ENCODE data around the gene NKAIN2.

The NKAIN2 gene

GRCh38 chr6:124633655-124634054, 830.0 kb downstream of the NKAIN2 start:
- Histone ChIP-seq H3K27ac (no peak overlapping the region), H3K27me3 (no peaks in the 10 kb centered on the region), H3K4me1 (ENCODE audit: control insufficient read depth in 1 of 2, insufficient read depth in 1 of 2, low read depth in 1 of 2, low read length in 1 of 2) (no peaks in the 10 kb centered on the region), H3K9me3 (no peaks in the 10 kb centered on the region), H3K4me3 (ENCODE audit: low read depth in 1 of 2, low read length in 1 of 2) (no peak overlapping the region), H3K36me3 (no peaks in the 10 kb centered on the region)
- TF ChIP-seq, protein P1, sequence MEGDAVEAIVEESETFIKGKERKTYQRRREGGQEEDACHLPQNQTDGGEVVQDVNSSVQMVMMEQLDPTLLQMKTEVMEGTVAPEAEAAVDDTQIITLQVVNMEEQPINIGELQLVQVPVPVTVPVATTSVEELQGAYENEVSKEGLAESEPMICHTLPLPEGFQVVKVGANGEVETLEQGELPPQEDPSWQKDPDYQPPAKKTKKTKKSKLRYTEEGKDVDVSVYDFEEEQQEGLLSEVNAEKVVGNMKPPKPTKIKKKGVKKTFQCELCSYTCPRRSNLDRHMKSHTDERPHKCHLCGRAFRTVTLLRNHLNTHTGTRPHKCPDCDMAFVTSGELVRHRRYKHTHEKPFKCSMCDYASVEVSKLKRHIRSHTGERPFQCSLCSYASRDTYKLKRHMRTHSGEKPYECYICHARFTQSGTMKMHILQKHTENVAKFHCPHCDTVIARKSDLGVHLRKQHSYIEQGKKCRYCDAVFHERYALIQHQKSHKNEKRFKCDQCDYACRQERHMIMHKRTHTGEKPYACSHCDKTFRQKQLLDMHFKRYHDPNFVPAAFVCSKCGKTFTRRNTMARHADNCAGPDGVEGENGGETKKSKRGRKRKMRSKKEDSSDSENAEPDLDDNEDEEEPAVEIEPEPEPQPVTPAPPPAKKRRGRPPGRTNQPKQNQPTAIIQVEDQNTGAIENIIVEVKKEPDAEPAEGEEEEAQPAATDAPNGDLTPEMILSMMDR (IDR thresholded peaks at IDR 0.05): no peak

GRCh38 chr6:124640432-124640831, 836.8 kb downstream of the NKAIN2 start:
- Histone ChIP-seq H3K27me3 (no peaks in the 10 kb centered on the region), H3K9me3 (no peaks in the 10 kb centered on the region), H3K27ac (no peak overlapping the region), H3K36me3 (no peaks in the 10 kb centered on the region), H3K4me3 (ENCODE audit: low read depth in 1 of 2, low read length in 1 of 2) (no peak overlapping the region), H3K4me1 (ENCODE audit: control insufficient read depth in 1 of 2, insufficient read depth in 1 of 2, low read depth in 1 of 2, low read length in 1 of 2) (no peaks in the 10 kb centered on the region)
- TF ChIP-seq, protein P1 (IDR thresholded peaks at IDR 0.05): no peak

DNA sequence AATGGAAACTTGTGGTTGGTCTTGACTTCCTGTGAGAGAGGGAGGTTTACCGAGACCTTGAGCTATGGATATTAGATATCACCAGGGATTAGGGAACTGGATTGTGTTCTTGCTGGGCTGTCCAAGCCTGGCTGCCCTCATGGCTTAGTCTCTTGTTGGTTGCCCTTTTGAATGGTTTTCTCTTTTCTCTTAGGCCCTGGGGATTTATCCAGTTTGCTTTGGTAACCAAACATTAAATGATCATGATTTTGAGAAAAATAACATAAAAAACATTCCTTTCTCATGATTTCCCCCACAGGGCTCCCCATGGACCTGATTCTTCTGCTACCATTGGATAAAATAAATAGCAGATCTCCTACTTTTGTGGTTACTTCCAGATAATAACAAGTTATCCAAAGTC, 852.2 kb downstream of the NKAIN2 start:
- no peaks in the 10 kb centered on the region for H3K27me3 ChIP-seq
- H3K36me3 ChIP-seq: no peaks in the 10 kb centered on the region
- TF ChIP-seq, protein P1 (IDR thresholded peaks at IDR 0.05): no peak
- no peaks in the 10 kb centered on the region for H3K4me1 ChIP-seq (ENCODE audit: control insufficient read depth in 1 of 2, insufficient read depth in 1 of 2, low read depth in 1 of 2, low read length in 1 of 2)
- H3K27ac ChIP-seq: no peak overlapping the region
- H3K4me3 ChIP-seq (ENCODE audit: low read depth in 1 of 2, low read length in 1 of 2): no peak overlapping the region
- H3K9me3 ChIP-seq: no peaks in the 10 kb centered on the region

DNA sequence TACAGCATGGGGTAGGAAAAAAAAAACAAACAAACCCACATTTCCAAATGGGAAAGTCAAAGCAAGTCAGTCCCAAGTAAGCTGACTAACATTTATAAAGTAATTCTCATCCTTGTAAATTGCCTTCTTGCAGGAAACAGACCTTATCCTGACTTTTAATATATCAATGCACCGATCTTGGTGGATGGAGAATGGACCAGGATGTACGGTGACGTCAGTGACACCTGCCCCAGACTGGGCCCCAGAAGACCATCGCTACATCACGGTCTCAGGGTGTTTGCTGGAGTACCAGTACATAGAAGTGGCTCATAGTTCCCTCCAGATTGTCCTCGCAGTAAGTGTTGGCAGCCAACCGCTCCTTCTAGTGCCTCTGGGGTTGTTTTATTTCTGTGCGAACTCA, 854.4 kb downstream of the NKAIN2 start:
- Histone ChIP-seq H3K4me3 (ENCODE audit: low read depth in 1 of 2, low read length in 1 of 2) (no peak overlapping the region), H3K9me3 (no peaks in the 10 kb centered on the region), H3K4me1 (ENCODE audit: control insufficient read depth in 1 of 2, insufficient read depth in 1 of 2, low read depth in 1 of 2, low read length in 1 of 2) (no peaks in the 10 kb centered on the region), H3K36me3 (no peaks in the 10 kb centered on the region), H3K27ac (no peak overlapping the region), H3K27me3 (no peaks in the 10 kb centered on the region)
- TF ChIP-seq, protein P1 (IDR thresholded peaks at IDR 0.05): no peak

DNA sequence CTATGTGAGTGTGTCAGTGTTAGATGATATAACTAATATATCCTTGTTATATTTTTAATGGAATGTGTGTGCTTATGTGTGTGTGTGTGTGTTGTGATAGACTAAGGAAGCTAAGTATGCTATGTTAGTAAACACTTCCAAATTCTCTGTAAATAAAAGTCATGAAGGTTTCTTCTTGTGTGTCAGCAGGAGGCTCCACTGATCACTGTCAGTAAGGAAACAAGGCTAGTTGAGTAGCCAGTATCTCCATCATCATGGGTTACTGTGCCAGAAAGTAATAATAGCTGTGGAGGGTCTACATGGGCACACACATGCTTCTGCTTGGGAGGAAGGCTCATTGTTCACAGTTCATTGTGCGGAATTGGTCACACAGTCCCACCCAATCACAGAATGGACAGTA, 855.8 kb downstream of the NKAIN2 start:
- H3K27ac ChIP-seq: no peak overlapping the region

More for the DNA sequence above, 855.8 kb downstream of the NKAIN2 start:
- Histone ChIP-seq H3K27me3 (no peaks in the 10 kb centered on the region), H3K36me3 (no peaks in the 10 kb centered on the region), H3K4me3 (ENCODE audit: low read depth in 1 of 2, low read length in 1 of 2) (no peak overlapping the region), H3K9me3 (no peaks in the 10 kb centered on the region), H3K4me1 (ENCODE audit: control insufficient read depth in 1 of 2, insufficient read depth in 1 of 2, low read depth in 1 of 2, low read length in 1 of 2) (no peaks in the 10 kb centered on the region)
- TF ChIP-seq, protein P1 (IDR thresholded peaks at IDR 0.05): no peak
